Measurements from ENCODE around the gene TRIP4. TPM values are rescaled to one million over a fixed set of nuclear protein-coding genes. Genes with fewer than 3 reads are reported as not detected.

TRIP4 gene
- total RNA-seq, 1 donor from 2014 or later, result 26.8 TPM

DNA sequence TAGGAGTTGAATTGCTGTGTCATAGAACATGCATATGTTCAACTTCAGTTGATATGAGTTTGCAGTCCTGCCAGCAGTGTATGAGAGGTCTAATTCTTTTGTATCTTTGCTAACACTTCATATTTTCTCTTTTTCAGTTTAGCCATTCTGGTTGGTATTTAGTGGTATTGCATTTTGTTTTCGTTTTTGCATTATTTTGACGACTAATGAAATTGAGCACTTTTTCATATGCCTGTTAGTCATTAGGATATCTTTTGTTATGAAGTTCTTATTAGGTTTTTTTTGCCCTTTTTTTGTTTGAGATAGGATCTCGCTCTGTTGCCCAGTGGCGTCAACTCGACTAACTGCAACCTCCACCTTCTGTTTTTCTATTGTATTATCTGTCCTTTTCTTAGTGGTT is 9.2 kb downstream of the TRIP4 start:
- no peak overlapping the region for H3K4me3 Mint-ChIP-seq (ENCODE audit: unreplicated experiment)
- no peaks in the 10 kb centered on the region for H3K4me1 Mint-ChIP-seq (ENCODE audit: unreplicated experiment)
- H3K9me3 Mint-ChIP-seq (ENCODE audit: unreplicated experiment), result no peaks in the 10 kb centered on the region
- H3K27me3 Mint-ChIP-seq (ENCODE audit: unreplicated experiment), result no peaks in the 10 kb centered on the region
- H3K27ac Mint-ChIP-seq (ENCODE audit: unreplicated experiment), result no peak overlapping the region
- peaks cover 41% of the 10 kb centered on the region for H3K36me3 Mint-ChIP-seq (ENCODE audit: unreplicated experiment)
- no peak for DNase-seq (ENCODE audit: extremely low spot score, unreplicated experiment)
- no peak for TF ChIP-seq CTCF (IDR thresholded peaks at IDR 0.05)

- TF ChIP-seq CTCF (IDR thresholded peaks at IDR 0.05), result no peak
- H3K27me3 Mint-ChIP-seq (ENCODE audit: unreplicated experiment), result no peaks in the 10 kb centered on the region
- no peak for DNase-seq (ENCODE audit: extremely low spot score, unreplicated experiment)
- H3K9me3 Mint-ChIP-seq (ENCODE audit: unreplicated experiment), result no peaks in the 10 kb centered on the region
- no peak overlapping the region for H3K4me3 Mint-ChIP-seq (ENCODE audit: unreplicated experiment)
- H3K36me3 Mint-ChIP-seq (ENCODE audit: unreplicated experiment), result peaks cover 42% of the 10 kb centered on the region
- H3K27ac Mint-ChIP-seq (ENCODE audit: unreplicated experiment), result no peak overlapping the region
- no peaks in the 10 kb centered on the region for H3K4me1 Mint-ChIP-seq (ENCODE audit: unreplicated experiment)
Measured at GRCh38 chr15:64398575-64398974, 10.9 kb downstream of the TRIP4 start.

- Mint-ChIP-seq H3K9me3 (ENCODE audit: unreplicated experiment) (no peaks in the 10 kb centered on the region), H3K36me3 (ENCODE audit: unreplicated experiment) (peaks cover 39% of the 10 kb centered on the region), H3K27ac (ENCODE audit: unreplicated experiment) (no peak overlapping the region), H3K27me3 (ENCODE audit: unreplicated experiment) (no peaks in the 10 kb centered on the region), H3K4me1 (ENCODE audit: unreplicated experiment) (no peaks in the 10 kb centered on the region), H3K4me3 (ENCODE audit: unreplicated experiment) (no peak overlapping the region)
- DNase-seq (ENCODE audit: extremely low spot score, unreplicated experiment), result no peak
- TF ChIP-seq CTCF (IDR thresholded peaks at IDR 0.05), result no peak
Measured at GRCh38 chr15:64400583-64400982, 12.9 kb downstream of the TRIP4 start.

GRCh38 chr15:64412216-64412615 is 24.6 kb downstream of the TRIP4 start:
- H3K4me1 Mint-ChIP-seq (ENCODE audit: unreplicated experiment), result no peaks in the 10 kb centered on the region
- no peak for DNase-seq (ENCODE audit: extremely low spot score, unreplicated experiment)
- no peak overlapping the region for H3K27ac Mint-ChIP-seq (ENCODE audit: unreplicated experiment)
- no peaks in the 10 kb centered on the region for H3K9me3 Mint-ChIP-seq (ENCODE audit: unreplicated experiment)
- no peaks in the 10 kb centered on the region for H3K27me3 Mint-ChIP-seq (ENCODE audit: unreplicated experiment)
- peaks cover 41% of the 10 kb centered on the region for H3K36me3 Mint-ChIP-seq (ENCODE audit: unreplicated experiment)
- no peak overlapping the region for H3K4me3 Mint-ChIP-seq (ENCODE audit: unreplicated experiment)
- no peak for TF ChIP-seq CTCF (IDR thresholded peaks at IDR 0.05)

- no peak overlapping the region for H3K4me3 Mint-ChIP-seq (ENCODE audit: unreplicated experiment)
- H3K36me3 Mint-ChIP-seq (ENCODE audit: unreplicated experiment), result peaks cover 40% of the 10 kb centered on the region
- H3K27me3 Mint-ChIP-seq (ENCODE audit: unreplicated experiment), result no peaks in the 10 kb centered on the region
- no peaks in the 10 kb centered on the region for H3K9me3 Mint-ChIP-seq (ENCODE audit: unreplicated experiment)
- H3K27ac Mint-ChIP-seq (ENCODE audit: unreplicated experiment), result no peak overlapping the region
- peaks cover 6% of the 10 kb centered on the region for H3K4me1 Mint-ChIP-seq (ENCODE audit: unreplicated experiment)
- no peak for DNase-seq (ENCODE audit: extremely low spot score, unreplicated experiment)
- no peak for TF ChIP-seq CTCF (IDR thresholded peaks at IDR 0.05)
Measured at GRCh38 chr15:64422697-64423096, 35.1 kb downstream of the TRIP4 start.

All from osteocyte (in vitro differentiated cells).